Ureter (tissue), 1 donor: ENCODE measurements around the gene ITIH2. TPM values are rescaled to one million over a fixed set of nuclear protein-coding genes. Genes with fewer than 3 reads are reported as not detected.

ENCODE experiments used
- DNase-seq: peaks from one replicate; pipeline ENCODE4 v3.0.0-alpha.2; 2020; ENCODE audit warnings: low spot score
- total RNA-seq: library from RNA; stranded (reverse); gene quantifications from one replicate; pipeline ENCODE4 v1.2.4, GENCODE V29; 2023
- donor health status: DM: yes; HTN: yes; CAD: no.

Gene ITIH2
- total RNA-seq, 1 donor from 2014 or later = not detected

GRCh38 chr10:7797582-7797981 lies 94.5 kb downstream of the ITIH2 start:
- no peak for DNase-seq

Other genes with a start within 250 kb of the ITIH2 start
- gene ITIH5, start 36.4 kb upstream of the ITIH2 start, total RNA-seq = 25.5 TPM
- gene KIN, start 84.7 kb downstream of the ITIH2 start, total RNA-seq = 11.5 TPM
- 273 TPM for gene ATP5F1C, start 84.9 kb downstream of the ITIH2 start, total RNA-seq
- gene TAF3, start 115.2 kb downstream of the ITIH2 start, total RNA-seq = 10.0 TPM